Neural cell (in vitro differentiated cells): ENCODE results near the gene PID1. TPM values are rescaled to one million over a fixed set of nuclear protein-coding genes. Genes with fewer than 3 reads are reported as not detected.

Source experiments
- H2AFZ ChIP-seq: fragments of 200-600, 300-800 bp; sonication (generic), shearing (Covaris generic); 2 replicates; pipeline ENCODE4 v1.6.0; 2014; ENCODE audit warnings: low read depth, mild to moderate bottlenecking, antibody characterized with exemption, low read length, moderate library complexity
- H3F3A ChIP-seq: fragments of 200-600 bp; shearing (Covaris generic); 2 replicates; pipeline ENCODE4 v1.6.1; 2016; ENCODE audit warnings: mild to moderate bottlenecking, moderate library complexity, mixed read lengths, antibody characterized with exemption, low read length; ENCODE audit not compliant: insufficient read depth, poor library complexity, severe bottlenecking
- H3K27ac ChIP-seq: fragments of 200-600, 300-800 bp; sonication (generic), shearing (Covaris generic); 2 replicates; pipeline ENCODE4 v1.5.1; 2014; ENCODE audit warnings: mild to moderate bottlenecking, low read length, moderate library complexity
- H3K27me3 ChIP-seq: fragments of 300-800, 200-600 bp; sonication (generic), shearing (Covaris generic); 2 replicates; pipeline ENCODE4 v1.6.0; 2014; ENCODE audit warnings: mild to moderate bottlenecking, low read depth, low read length, moderate library complexity; ENCODE audit not compliant: insufficient read depth
- H3K36me3 ChIP-seq: fragments of 300-800, 200-600 bp; sonication (generic), shearing (Covaris generic); 2 replicates; pipeline ENCODE4 v1.5.1; 2014; ENCODE audit warnings: mild to moderate bottlenecking, antibody characterized with exemption, low read length, moderate library complexity; ENCODE audit not compliant: insufficient read depth
- H3K4me2 ChIP-seq: fragments of 300-800, 200-600 bp; sonication (generic), shearing (Covaris generic); 2 replicates; pipeline ENCODE4 v1.6.0; 2014; ENCODE audit warnings: mild to moderate bottlenecking, low read length
- H3K4me3 ChIP-seq: fragments of 300-800, 200-600 bp; sonication (generic), shearing (Covaris generic); 2 replicates; pipeline ENCODE4 v1.5.1; 2014; ENCODE audit warnings: mild to moderate bottlenecking, low read length, moderate library complexity
- H3K79me2 ChIP-seq: fragments of 200-600 bp; shearing (Covaris generic); replicated peaks from 2 replicates; pipeline ENCODE4 v1.6.0; 2014; ENCODE audit warnings: mild to moderate bottlenecking, low read length, moderate library complexity; ENCODE audit not compliant: insufficient read depth
- H3K9ac ChIP-seq: fragments of 300-800, 200-600 bp; sonication (generic), shearing (Covaris generic); 2 replicates; pipeline ENCODE4 v1.6.1; 2016; ENCODE audit warnings: mild to moderate bottlenecking, low read length, mixed read lengths
- H3K9me2 ChIP-seq: fragments of 200-600 bp; shearing (Covaris generic); 2 replicates; pipeline ENCODE4 v1.6.1; 2016; ENCODE audit warnings: mild to moderate bottlenecking, low read length, mixed read lengths; ENCODE audit not compliant: insufficient read depth
- H3K9me3 ChIP-seq: fragments of 200-600, 300-800 bp; sonication (generic), shearing (Covaris generic); 2 replicates; pipeline ENCODE4 v1.6.1; 2016; ENCODE audit warnings: mild to moderate bottlenecking, mixed run types, low read length, moderate library complexity, mixed read lengths
- H4K20me1 ChIP-seq: fragments of 200-600 bp; shearing (Covaris generic); 2 replicates; pipeline ENCODE4 v1.6.1; 2016; ENCODE audit warnings: mild to moderate bottlenecking, mixed run types; ENCODE audit not compliant: insufficient read depth
- EP300 ChIP-seq: fragments of 450-650 bp; conservative IDR thresholded peaks from 2 replicates; pipeline ENCODE4 v1.6.1; 2014; ENCODE audit warnings: antibody characterized with exemption, mild to moderate bottlenecking, moderate library complexity; ENCODE audit not compliant: poor library complexity, severe bottlenecking
- EZH2 ChIP-seq: fragments of 200-600, 300-800 bp; shearing (Covaris generic), sonication (generic); IDR thresholded peaks from 2 replicates; pipeline ENCODE4 v1.6.1; 2014; ENCODE audit warnings: antibody characterized with exemption, low read length, borderline replicate concordance, mild to moderate bottlenecking; ENCODE audit not compliant: insufficient read depth, poor library complexity, severe bottlenecking
- MXI1 ChIP-seq: fragments of 450-650 bp; conservative IDR thresholded peaks from 2 replicates; pipeline ENCODE4 v1.6.1; 2014; ENCODE audit warnings: antibody characterized with exemption, mild to moderate bottlenecking; ENCODE audit not compliant: poor library complexity, severe bottlenecking
- POLR2AphosphoS5 ChIP-seq: IDR thresholded peaks from 2 replicates; pipeline ENCODE4 v1.6.1; 2012
- RAD21 ChIP-seq: fragments of 450-650 bp; conservative IDR thresholded peaks from 2 replicates; pipeline ENCODE4 v1.6.1; 2014; ENCODE audit warnings: antibody characterized with exemption, mild to moderate bottlenecking, moderate library complexity
- SMC3 ChIP-seq: fragments of 450-650 bp; conservative IDR thresholded peaks from 2 replicates; pipeline ENCODE4 v1.6.1; 2014; ENCODE audit warnings: antibody characterized with exemption, mild to moderate bottlenecking, moderate library complexity; ENCODE audit not compliant: poor library complexity
- TAF1 ChIP-seq: IDR thresholded peaks from 2 replicates; pipeline ENCODE4 v1.6.1; 2012; ENCODE audit warnings: low read depth
- polyA plus RNA-seq: library from polyadenylated mRNA; depleted of rRNA; stranded (reverse); fragments of >200 nt; gene quantifications from 2 replicates; pipeline ENCODE4 v1.2.3, GENCODE V29; 2014
- TF ChIP-seq, protein P1 (sequence below): IDR thresholded peaks from 2 replicates; pipeline ENCODE4 v1.6.1; 2012; ENCODE audit warnings: borderline replicate concordance
- TF ChIP-seq, protein P2 (sequence below): fragments of 450-650 bp; IDR thresholded peaks from 2 replicates; pipeline ENCODE4 v1.5.1; 2014; ENCODE audit warnings: antibody characterized with exemption, mild to moderate bottlenecking, moderate library complexity; ENCODE audit not compliant: poor library complexity, severe bottlenecking

Gene PID1
- polyA plus RNA-seq, 1 donor from 2014 or later, result 11.0 TPM

DNA sequence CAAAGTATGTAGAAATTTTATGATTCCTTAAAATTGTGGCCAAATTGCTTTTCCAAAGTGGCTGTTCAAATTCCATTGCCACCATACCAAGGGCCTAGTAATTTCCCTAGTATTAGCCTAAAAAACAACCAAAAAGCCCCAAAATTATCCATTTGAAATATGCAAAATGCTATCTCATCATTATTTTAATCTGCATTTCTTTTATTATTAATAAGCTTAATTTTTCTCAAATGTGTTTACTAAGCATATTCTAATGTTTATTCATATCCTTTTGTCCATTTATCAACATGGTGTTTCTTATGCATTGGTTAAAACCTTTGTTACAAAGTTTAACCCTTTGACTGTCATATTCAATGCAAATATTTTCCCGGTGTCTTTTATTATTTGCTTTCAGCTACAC, 48.0 kb downstream of the PID1 start:
- H3F3A ChIP-seq, result no peaks in the 10 kb centered on the region
- H2AFZ ChIP-seq, result no peak overlapping the region
- H3K27me3 ChIP-seq, result no peaks in the 10 kb centered on the region
- H3K9me2 ChIP-seq, result no peaks in the 10 kb centered on the region
- H3K9me3 ChIP-seq, result no peaks in the 10 kb centered on the region
- H3K4me3 ChIP-seq, result no peak overlapping the region
- no peaks in the 10 kb centered on the region for H3K36me3 ChIP-seq
- H3K9ac ChIP-seq, result no peak overlapping the region
- H3K4me2 ChIP-seq, result no peak overlapping the region
- H3K79me2 ChIP-seq, result no peaks in the 10 kb centered on the region
- no peak overlapping the region for H3K27ac ChIP-seq
- TF ChIP-seq MXI1, result no peak
- no peak for TF ChIP-seq EZH2
- TF ChIP-seq, protein P1, sequence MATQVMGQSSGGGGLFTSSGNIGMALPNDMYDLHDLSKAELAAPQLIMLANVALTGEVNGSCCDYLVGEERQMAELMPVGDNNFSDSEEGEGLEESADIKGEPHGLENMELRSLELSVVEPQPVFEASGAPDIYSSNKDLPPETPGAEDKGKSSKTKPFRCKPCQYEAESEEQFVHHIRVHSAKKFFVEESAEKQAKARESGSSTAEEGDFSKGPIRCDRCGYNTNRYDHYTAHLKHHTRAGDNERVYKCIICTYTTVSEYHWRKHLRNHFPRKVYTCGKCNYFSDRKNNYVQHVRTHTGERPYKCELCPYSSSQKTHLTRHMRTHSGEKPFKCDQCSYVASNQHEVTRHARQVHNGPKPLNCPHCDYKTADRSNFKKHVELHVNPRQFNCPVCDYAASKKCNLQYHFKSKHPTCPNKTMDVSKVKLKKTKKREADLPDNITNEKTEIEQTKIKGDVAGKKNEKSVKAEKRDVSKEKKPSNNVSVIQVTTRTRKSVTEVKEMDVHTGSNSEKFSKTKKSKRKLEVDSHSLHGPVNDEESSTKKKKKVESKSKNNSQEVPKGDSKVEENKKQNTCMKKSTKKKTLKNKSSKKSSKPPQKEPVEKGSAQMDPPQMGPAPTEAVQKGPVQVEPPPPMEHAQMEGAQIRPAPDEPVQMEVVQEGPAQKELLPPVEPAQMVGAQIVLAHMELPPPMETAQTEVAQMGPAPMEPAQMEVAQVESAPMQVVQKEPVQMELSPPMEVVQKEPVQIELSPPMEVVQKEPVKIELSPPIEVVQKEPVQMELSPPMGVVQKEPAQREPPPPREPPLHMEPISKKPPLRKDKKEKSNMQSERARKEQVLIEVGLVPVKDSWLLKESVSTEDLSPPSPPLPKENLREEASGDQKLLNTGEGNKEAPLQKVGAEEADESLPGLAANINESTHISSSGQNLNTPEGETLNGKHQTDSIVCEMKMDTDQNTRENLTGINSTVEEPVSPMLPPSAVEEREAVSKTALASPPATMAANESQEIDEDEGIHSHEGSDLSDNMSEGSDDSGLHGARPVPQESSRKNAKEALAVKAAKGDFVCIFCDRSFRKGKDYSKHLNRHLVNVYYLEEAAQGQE, result no peak
- TF ChIP-seq EP300, result no peak
- TF ChIP-seq SMC3, result no peak
- TF ChIP-seq, protein P2, sequence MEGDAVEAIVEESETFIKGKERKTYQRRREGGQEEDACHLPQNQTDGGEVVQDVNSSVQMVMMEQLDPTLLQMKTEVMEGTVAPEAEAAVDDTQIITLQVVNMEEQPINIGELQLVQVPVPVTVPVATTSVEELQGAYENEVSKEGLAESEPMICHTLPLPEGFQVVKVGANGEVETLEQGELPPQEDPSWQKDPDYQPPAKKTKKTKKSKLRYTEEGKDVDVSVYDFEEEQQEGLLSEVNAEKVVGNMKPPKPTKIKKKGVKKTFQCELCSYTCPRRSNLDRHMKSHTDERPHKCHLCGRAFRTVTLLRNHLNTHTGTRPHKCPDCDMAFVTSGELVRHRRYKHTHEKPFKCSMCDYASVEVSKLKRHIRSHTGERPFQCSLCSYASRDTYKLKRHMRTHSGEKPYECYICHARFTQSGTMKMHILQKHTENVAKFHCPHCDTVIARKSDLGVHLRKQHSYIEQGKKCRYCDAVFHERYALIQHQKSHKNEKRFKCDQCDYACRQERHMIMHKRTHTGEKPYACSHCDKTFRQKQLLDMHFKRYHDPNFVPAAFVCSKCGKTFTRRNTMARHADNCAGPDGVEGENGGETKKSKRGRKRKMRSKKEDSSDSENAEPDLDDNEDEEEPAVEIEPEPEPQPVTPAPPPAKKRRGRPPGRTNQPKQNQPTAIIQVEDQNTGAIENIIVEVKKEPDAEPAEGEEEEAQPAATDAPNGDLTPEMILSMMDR, result no peak
- TF ChIP-seq RAD21, result no peak
- no peaks in the 10 kb centered on the region for H4K20me1 ChIP-seq

DNA sequence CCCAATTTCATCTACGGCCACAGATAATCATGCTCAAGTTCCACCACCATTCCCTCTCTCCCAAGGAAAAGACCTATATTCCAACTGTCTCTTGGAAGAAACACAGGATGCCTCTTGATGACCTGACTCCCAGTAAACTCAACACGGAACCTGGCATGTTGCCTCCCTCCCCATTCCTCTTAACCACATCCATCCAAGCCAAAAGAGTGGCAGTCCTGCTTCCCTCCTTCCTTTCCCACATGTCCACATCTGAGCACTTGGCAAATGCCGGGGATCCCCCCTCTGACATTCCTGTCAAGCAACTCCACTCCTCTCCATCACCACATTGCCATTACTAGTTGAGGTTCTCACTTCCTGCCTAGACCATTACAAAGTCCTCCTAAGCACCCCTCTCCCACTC, 49.4 kb downstream of the PID1 start:
- H3K9ac ChIP-seq, result no peak overlapping the region
- H3K27ac ChIP-seq, result no peak overlapping the region
- H3K79me2 ChIP-seq, result no peaks in the 10 kb centered on the region
- no peaks in the 10 kb centered on the region for H3K27me3 ChIP-seq
- no peaks in the 10 kb centered on the region for H3K36me3 ChIP-seq
- no peak overlapping the region for H2AFZ ChIP-seq
- no peak overlapping the region for H3K4me3 ChIP-seq
- no peak overlapping the region for H3K4me2 ChIP-seq
- H3K9me2 ChIP-seq, result no peaks in the 10 kb centered on the region
- H3K9me3 ChIP-seq, result no peaks in the 10 kb centered on the region
- no peaks in the 10 kb centered on the region for H3F3A ChIP-seq
- TF ChIP-seq EZH2 (no peak), EP300 (no peak), RAD21 (no peak), TAF1 (no peak), SMC3 (no peak), MXI1 (no peak), POLR2AphosphoS5 (no peak)
- TF ChIP-seq, protein P1, result no peak
- TF ChIP-seq, protein P2, result no peak
- H4K20me1 ChIP-seq, result no peaks in the 10 kb centered on the region
